B cell (primary cell): ENCODE measurements around the gene ST6GAL2.

Experiments used
- EZH2 ChIP-seq: IDR thresholded peaks from 2 replicates; pipeline ENCODE4 v1.6.1; 2012; ENCODE audit warnings: borderline replicate concordance, low read depth, mild to moderate bottlenecking, moderate library complexity, low read length; ENCODE audit not compliant: insufficient read depth, poor library complexity, severe bottlenecking
- TF ChIP-seq, protein P1 (sequence below): fragments of 200-600 bp; IDR thresholded peaks from one replicate; pipeline ENCODE4 v1.8.0; 2022; ENCODE audit warnings: antibody characterized with exemption, mild to moderate bottlenecking

DNA sequence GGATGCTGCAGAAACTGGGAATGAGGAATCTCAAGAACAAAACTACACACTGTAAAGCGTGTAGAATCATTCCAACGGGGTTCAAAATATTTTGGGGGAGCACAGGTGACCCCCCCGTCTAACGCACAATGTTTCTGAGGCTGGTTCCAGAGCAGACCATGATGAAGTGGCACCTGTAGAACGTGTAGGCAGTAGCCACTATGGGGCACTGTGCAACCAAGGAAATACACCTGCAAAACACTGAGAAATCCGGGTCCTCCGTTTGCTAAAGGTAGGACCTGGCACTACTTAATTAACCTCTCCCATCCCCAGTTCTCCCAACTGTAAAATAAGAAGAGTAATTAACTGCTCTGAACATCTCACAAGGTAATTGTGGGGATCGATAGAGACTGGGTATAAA, 22.6 kb downstream of the ST6GAL2 start:
- no peak for TF ChIP-seq EZH2
- TF ChIP-seq, protein P1, sequence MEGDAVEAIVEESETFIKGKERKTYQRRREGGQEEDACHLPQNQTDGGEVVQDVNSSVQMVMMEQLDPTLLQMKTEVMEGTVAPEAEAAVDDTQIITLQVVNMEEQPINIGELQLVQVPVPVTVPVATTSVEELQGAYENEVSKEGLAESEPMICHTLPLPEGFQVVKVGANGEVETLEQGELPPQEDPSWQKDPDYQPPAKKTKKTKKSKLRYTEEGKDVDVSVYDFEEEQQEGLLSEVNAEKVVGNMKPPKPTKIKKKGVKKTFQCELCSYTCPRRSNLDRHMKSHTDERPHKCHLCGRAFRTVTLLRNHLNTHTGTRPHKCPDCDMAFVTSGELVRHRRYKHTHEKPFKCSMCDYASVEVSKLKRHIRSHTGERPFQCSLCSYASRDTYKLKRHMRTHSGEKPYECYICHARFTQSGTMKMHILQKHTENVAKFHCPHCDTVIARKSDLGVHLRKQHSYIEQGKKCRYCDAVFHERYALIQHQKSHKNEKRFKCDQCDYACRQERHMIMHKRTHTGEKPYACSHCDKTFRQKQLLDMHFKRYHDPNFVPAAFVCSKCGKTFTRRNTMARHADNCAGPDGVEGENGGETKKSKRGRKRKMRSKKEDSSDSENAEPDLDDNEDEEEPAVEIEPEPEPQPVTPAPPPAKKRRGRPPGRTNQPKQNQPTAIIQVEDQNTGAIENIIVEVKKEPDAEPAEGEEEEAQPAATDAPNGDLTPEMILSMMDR, result no peak
